ENCODE measurements around the gene WWOX.

The WWOX gene

DNA sequence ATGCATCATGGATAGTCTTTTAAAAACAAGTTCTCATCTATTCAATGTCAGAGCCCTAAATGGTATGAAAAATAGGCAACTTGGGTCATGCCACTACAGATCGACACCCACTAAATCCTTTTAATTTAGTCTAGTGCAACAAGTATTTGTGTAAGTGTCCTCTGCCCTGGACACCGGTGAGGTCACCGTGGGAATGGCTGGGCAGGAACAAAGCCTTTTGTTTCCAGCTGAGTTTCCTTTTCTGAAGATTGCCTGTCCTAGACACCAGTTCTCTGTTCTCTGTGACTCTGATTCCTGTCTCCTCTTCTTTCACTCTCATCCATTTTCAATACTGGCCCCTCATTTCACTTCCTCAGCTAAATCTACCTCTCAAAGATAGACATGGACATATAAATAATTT, 1054.6 kb downstream of the WWOX start:
- no peak for DNase-seq (ENCODE audit: low spot score)

DNA sequence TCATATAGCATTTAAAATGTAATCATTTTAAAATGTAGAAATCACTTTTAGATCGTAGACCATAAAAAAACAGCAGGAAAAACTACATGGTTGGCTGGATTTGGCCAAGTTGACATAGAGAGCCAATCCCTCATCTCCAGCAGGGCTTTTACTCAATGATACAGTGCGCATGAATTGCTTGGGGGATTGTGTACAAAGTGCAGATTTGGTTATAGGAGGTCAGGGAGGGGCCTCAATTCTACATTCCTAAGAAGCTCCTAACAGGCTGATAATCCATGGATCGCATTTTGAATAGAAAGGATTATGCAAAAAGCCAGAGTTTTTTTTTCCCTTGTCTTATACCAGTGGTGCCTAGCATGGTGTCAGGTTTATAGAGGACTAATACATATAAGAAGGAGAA, 1056.0 kb downstream of the WWOX start:
- no peak for DNase-seq (ENCODE audit: low spot score)

DNA sequence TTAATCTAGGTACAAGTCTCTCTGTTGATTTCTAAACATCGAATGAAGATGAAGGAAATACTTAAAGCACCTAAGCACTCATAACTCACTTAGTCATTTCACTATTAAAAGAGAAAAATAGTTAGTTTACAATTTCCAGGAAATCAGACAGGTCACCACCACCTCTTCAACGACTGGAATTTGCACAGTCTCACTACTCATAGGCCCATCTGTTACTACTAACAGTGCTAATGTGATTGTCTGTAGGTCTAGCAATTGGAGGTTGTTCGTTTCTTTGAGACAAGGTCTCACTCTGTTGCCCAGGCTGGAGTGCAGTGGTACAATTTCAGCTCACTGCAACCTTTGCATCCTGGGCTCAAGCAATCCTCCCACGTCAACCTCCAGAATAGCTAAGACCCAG, 1056.5 kb downstream of the WWOX start:
- no peak for DNase-seq (ENCODE audit: low spot score)

DNA sequence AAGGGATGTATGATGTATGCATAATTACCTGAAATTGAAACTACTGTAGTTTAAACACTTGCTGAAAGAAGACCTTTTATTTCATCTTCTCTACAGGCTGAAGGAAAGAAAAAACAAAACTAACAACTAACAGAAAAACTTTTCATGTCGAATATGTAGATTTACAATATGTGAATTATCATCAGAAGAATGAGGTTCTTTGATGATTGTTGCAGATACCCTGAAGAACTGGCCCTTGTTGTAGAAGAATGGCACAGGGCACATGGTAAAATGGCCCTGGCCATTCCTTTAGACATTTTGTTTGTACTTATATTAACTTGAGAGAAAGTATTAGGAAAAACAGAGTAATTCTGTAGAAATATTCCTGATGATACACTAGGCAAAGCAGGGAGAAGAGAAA, 1057.3 kb downstream of the WWOX start:
- no peak for DNase-seq (ENCODE audit: low spot score)

DNA sequence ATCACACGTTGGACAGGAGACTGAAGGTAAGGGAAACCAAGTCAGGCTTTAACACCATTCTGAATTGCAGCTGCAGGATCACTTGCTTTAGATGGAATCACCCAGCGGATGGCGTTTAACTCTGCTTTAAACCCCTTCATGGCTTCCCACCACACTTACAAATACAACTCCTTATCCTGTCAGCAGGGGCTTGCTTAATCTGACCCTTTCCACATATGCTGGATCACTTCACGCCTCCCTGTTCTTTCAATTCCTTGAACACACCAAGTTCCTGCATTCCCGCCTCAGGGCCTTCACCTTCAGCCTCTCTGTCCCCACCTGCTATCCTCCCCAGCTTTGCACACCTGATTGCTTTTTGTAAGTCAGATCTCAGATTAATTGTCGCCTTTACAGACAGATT, 1058.9 kb downstream of the WWOX start:
- peak; percentile 19 for DNase-seq (ENCODE audit: low spot score)

DNA sequence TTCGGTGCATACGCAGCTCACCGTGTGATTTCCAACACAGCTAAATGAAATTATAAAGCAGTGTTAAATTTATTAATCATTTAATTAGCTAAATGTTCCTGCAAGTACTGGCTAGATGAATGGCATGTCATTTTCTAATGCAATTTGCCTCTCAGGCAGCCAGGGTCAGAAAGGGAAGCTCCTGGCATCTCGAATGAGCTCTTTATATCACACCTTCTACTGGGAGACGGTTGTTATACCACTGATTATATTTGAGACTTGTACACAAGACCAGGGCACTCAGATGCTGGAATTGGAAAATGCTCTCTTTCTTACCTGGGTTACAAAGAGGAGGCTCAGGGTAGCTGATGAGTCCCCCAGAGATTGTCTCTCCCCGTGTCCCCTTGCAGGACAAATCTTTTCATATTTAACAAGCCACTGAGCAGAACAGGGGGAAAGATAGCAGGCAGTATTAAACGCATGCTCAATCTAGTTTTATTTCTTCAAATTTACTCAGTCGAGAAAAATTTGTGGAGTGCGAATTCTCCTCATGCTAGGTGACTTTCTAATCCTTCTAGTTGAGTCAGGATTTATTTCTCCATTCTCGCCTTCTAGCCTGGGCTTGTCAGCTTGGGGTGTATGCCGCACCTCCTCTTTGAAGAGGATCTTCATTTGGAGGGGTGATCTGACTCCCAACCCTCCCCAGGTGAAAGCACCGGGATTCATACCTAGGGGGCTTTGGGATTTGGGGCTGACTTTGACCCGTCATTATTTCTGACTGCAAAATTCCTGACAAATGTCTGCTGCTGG, 1060.0 kb downstream of the WWOX start:
- DNase-seq (ENCODE audit: low spot score): no peak

DNA sequence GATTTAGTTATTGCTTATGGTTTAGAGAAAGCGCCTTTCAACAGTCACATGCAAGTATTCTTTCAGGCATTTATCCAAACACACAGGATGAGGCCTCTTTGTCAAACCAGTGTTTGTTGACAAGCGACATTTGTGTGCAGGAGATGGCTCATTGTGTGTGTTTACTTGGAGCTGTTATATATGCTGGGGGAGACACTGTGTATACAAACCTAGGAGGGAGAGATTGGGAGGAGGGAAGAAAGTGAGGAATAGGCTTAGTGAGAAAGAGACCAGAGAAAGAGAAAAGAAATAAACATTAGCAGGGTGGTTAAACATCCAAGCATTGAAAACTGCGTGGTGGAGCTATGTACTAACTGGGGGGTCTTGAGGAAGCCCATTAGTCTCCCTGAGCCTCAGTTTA, 1063.5 kb downstream of the WWOX start:
- DNase-seq (ENCODE audit: low spot score): no peak

DNA sequence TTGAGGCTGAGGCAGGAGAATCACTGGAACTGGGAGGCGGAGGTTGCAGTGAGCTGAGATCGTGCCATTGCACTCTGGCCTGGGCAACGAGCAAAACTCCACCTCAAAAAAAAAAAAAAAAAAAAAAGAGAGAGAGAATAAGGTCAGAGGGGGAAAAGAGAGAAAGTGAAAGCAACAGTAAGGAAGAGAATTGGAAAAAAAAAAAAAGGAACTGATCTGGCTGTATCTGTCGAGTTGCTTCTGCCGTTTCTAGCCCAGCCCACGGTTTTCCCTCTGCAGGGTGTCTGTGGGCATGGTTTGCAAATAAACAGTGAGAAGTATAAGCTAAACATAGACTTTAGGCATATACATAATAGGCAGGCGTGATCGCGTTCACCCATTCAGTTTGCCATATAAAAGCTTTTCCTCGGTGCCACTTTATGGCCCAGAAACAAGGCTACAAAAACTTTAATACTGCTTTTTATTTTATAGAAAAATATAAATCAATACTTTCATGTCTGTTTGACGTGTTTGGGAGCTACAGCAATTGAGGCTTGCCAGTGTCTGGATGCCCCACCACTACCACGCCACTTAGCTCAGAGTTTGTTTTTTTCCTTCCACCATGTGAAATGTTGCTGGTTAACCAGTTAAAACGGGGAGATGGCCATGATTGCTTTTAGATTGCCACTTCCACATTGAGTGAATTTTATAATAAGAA, 1064.4 kb downstream of the WWOX start:
- no peak for DNase-seq (ENCODE audit: low spot score)

DNA sequence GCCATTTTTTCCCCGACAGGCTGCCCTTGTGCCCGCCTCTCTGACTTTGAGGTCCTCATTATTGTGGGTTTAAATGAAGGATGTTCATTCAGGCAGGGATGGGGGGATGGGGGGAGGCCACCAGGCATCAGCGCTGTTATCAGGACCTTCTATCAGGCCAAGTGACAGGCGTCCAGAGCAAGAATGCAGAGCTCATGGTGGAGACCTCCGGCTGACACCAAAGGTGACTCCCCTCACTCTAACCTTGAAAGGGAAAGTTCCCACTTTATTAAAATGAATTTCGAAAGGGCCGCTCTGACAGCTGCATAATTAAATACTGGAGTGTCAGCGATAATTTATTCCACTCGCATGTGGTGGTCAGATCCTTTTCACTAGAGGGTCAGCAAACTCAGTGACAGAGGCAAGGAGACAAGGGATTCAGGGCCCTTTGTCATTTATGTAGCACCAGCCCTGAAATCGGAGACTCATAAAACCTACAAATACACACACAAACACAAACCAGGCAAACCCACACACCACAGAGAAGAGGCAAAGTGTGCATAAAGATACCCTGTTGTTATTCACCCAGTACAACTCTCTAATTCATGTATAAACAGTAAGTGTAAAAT, 1065.0 kb downstream of the WWOX start:
- DNase-seq (ENCODE audit: low spot score): no peak

DNA sequence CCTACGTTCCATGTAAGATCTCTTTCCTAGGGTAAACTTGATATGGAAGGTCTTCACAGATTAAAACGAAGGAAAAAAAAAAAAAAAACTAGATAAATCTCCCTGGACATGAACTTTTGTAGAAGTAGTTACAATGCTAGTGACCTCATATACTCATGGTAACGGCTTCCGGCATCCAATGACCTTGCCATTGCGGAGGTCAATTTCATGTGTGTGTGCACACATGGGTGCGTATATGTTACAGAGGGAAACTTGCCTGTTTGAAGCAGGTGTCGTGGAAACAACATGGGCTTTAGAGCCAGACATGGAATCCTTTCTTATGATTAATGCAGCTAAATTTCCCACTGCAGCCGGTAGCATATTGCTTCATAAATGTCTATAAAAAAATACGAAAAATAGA, 1065.6 kb downstream of the WWOX start:
- no peak for DNase-seq (ENCODE audit: low spot score)

DNA sequence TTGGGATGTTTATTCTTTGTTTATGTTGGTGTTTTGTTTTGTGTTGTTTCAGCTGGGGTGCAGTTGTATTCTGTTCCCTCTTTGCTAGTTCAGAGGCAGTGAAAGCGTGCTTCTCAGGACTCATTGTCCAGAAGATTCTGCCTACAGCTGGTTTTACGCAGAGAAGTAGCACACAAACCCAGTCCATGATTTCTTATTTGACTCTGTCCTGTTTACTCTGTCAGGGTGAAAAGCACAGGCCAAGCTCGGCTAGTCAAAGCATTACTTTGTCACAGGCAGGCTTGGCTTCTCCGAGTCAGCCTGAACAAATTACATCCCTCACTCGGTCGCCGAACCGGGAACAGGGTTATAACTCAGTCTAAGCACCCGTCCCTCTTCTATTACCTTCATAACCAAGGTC, 1066.1 kb downstream of the WWOX start:
- DNase-seq (ENCODE audit: low spot score): no peak

DNA sequence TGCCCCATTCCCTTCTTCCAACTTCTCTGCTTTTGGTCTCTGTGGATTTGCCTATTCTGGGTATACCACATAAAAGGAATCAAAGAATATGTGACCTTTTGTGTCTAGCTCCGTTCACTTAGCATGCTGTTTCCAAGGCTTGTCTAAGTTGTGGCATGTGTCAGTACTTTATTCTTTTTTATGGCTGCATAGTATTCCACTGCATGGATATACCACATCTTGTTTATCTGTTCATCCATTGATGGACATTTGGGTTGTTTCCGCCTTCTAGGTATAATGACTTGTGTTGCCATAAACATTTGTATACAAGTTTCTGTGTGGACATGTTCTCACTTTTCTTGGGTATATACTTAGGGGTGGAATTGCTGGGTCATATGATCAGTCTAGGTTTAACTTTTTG, 1068.4 kb downstream of the WWOX start:
- no peak for DNase-seq (ENCODE audit: low spot score)

DNA sequence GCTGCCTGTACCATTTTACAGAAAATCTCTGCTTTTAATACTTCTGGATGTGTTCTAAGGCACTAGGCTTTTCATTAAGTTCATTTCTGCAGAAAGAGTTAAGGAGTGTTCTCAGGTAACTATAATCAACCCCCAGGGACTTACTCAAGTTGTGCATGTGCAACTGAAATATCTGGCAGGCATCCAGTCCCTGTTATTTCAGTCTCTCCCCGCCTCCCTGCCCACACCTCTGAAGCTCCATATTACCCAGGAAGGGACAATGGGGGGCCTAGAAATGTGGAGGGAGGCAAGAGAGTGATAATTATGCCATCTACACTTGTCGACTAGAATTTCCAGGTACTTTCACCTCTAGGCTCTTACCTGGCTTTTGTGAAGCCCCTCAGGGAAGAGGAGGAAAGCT, 1068.9 kb downstream of the WWOX start:
- DNase-seq (ENCODE audit: low spot score): no peak

DNA sequence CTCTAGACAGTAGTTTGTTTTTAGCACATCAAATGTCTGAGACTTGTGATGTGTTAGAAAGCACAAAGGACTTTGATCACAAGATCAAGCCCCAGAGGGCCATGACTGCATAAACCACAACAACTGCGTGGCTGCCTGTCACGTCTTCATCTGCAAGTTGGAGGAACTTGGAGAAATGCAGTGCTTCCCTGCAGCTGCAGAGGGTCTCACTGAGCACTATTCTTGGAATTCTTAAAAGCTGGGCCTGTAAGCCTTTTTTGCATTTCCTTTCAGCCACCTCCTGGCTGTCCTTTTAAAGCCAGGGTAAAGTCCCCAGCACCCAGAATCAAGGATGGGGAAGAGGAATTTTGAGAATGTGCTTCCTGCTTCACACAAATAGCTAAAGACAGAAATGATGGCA, 1069.8 kb downstream of the WWOX start:
- peak; percentile 49 for DNase-seq (ENCODE audit: low spot score)

DNA sequence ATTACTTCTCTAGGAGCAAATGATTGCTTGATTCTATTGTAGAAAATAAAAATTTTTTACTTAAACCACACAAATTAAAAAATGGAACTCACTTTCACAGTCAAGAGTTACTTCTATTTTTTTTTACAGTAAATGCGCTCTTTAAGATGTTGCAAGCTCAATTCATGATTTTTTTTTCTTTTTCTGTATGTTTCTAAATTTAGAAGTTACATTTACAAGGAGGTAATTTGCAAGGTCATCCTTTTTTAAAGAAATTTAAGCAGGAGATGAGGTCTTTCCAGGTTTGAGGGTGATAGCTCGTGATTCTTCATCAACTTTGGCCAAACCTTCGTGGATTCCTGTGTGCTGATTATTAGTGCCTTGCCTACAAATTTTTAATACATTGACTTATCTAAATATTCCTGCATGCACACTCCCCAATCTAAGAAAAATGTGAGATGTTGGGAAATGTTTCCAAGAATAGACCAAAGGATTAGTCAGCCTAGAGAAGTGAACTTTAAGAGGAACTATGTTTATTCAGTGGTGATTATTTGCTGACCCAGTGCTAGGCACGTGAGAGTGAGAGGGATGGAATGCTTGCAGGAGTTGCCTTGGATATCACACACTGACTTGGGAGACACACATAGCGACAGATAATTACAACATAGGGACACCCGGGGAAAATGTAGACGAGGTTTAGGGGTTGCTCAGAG, 1071.2 kb downstream of the WWOX start:
- DNase-seq (ENCODE audit: low spot score): no peak

DNA sequence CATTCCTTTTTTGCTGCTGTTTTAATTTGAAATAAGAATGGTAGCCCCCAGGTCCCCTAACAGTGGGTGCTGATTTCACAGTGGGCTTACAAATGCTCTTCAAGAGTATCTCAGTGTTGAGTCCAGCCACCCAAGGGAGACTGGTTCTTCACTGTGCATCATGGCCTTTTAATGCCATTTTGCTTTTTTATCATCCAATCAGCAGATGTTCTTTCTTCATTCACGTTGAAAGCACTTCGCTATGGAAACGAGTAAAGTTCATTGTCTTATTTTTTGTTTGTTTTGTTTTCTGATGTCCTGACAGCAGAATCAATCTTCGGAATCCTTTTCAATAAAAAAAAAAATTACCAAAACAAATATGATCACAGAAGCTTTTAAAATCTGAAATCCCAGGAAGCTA, 1072.0 kb downstream of the WWOX start:
- no peak for DNase-seq (ENCODE audit: low spot score)

DNA sequence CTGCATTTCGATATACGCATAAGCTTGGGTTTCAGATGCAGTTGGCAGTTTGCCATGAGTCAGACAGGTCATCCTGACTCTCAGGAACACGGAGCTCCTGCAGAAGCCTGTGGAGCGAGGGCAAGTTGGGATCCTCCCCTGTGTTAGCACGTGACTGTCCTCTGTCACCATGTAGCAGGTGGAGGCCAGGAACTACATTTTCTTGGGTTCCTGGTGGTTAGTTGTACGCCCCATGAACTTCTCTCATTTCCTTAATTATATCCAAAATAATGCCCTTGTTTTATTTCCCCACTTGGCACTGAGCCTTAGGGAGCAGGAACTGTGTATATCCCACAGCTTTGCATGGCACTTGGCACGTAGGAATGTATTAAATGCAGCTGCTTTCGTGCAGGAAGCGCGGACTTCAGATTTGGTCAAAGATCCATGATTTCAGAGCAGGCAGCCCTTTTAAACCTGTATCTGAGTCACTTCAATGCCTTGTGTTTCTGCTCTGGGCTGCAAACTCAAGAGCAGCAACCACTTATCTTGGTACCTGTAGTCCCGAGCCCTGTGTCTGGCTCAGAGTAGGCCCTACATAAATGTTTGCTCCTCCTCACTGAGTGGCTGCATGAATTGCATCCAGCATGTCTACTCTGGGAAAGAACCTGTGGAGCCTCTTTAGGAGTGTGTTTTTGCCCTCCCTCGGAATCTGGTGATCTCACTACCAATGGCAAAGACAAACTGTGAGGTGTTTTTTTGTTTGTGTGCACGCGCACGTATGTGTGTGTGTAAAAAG, 1072.7 kb downstream of the WWOX start:
- DNase-seq (ENCODE audit: low spot score): no peak

DNA sequence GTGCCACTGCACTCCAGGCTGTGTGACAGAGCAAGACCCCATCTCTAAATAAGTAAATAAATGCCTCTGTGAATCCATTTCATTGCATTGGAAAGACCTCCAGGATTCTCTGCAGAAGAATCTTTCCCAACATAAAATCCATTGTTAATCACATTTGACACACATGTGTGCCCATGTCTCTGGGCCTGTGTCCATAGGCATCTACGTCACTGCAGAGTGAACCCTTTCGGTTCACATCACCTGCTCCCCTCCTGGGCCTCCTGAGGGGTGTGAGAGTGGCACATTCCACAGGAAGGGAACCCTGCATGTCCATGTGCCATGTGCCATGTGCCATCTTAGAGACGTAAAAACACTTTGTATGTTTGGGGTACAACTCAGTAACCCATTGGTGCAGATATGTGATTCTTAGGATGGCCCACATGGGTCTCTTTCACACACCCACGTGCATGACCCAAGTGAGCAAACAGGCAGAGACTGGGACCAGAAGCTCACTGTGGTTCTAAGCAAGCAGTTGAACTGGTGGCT, 1073.6 kb downstream of the WWOX start:
- no peak for DNase-seq (ENCODE audit: low spot score)

DNA sequence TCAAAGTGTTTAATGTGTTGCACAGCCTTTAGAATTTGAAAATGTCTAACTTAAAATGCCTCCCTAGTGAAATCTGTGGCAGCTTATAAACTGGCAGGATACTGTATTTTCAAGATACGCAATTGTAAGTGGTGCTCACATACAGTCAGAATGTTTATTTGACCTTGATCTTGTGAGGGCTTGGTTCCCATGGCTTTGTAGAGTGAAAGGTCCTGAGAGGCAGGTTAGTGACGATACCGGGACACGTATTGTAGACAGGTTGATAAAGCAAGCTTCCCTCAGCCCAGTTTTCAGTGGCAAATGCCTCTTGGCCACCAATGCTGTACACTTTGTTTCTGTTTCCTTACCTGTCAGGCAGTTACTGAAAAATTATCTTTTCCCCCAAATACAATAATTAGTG, 1074.5 kb downstream of the WWOX start:
- DNase-seq (ENCODE audit: low spot score): no peak

DNA sequence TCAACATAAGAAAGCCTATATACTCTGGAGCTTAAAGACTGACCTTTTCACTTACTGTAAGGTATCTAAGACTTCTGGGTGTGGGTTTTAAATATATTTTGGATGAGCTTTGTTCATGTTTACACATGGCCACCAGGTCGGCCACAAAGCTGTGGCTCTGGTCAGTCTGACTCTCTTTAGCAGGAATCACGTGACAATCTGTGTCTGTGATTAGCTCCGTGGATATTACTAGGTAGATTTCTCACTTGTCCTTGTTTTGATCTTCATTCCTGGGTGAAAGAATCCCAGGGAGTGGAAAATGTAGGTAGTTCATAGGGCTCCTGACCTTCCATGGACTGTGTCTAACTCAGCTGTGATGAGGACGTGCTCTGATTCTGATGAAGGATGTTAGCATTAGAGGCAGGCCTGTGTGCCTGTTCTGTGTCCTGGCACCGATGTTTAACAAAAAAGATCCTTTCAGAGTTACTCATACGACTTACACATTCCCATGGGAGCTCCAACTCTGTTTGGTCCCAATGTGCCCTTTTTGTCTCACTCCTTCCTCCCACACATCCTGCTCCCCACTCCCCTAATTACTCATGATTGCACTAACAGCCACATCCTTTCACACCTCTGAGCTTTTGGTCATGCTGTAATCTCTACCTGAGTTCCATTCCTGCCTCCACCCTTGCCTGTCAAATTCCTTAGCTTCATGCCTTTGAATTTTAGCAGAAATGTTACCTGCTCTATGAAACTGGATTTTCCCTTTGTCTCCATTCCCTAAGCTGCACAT, 1076.0 kb downstream of the WWOX start:
- DNase-seq (ENCODE audit: low spot score): no peak

DNA sequence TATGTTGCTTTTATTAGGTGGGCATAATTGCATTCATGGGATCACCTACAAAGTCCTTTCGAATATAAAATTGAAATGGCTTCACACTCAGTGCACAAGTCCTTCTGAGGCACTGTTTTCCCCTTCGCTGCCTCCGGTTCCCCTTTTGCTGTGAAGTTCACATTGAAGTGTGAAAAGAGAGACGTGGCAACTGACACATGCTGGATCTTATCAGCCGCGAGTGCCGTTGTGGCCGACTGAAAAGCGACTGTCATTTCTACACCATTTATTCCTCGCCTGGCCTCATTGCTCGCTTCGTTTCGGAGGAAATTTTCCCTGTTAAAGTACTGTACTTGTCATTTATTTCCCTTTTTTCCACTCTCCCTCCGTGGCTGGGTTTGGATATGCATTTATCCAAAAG, 1077.6 kb downstream of the WWOX start:
- DNase-seq (ENCODE audit: low spot score): no peak
